ENCODE measurements around the gene LRRC8D. TPM values are rescaled to one million over a fixed set of nuclear protein-coding genes. Genes with fewer than 3 reads are reported as not detected.

Gene LRRC8D
- total RNA-seq, 1 experiment from 2014 or later, result 66.7 TPM

DNA sequence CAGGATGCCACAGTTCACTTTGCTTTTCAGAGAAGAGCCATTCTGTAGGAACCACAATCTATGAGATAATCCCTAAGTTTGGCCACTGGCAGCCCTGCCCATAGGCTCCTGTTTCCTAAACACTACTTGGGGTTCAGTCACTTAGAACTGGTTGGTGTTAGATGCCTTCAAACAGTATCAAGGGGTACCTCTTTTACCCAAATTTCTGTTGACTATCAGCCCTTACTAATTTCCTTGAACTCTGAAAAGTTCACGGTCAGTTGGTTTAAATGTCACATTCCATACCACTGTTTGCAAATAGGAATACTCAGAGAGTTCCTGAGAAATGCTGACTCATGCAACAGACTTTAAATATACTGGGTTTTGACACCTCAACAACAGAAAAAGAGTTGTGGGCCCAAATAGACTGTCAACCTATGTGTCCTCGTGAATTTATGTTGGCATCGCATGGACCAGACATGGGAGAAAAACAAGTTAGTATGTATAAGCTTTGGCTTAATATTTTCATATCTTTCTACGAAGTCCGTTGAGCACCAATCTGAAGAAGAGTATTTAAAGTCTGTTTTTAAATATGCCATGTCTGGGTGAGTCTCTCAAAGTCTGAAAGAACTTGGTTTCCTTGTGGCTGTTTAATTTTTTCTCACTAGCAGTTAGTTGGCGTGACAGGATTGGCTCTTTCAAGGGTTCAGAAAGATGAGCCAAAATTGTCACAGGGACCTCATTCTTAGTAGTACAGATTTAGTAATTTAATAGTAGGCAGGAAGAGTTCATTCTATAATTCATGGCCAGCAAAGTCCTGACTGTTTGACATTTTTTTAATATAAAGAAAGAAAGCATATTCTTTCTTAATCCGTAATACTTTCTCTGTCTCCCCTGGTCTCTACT lies 117.6 kb downstream of the LRRC8D start:
- DNase-seq (ENCODE audit: low read depth), result peak; percentile 81

- no peak for DNase-seq (ENCODE audit: low read depth)
Measured at GRCh38 chr1:89939059-89939570, 118.3 kb downstream of the LRRC8D start.

- no peak for DNase-seq (ENCODE audit: low read depth)
Measured at GRCh38 chr1:89939693-89940438, 119.0 kb downstream of the LRRC8D start.

GRCh38 chr1:89941110-89941766 lies 120.4 kb downstream of the LRRC8D start:
- DNase-seq (ENCODE audit: low read depth), result peak; percentile 47

DNA sequence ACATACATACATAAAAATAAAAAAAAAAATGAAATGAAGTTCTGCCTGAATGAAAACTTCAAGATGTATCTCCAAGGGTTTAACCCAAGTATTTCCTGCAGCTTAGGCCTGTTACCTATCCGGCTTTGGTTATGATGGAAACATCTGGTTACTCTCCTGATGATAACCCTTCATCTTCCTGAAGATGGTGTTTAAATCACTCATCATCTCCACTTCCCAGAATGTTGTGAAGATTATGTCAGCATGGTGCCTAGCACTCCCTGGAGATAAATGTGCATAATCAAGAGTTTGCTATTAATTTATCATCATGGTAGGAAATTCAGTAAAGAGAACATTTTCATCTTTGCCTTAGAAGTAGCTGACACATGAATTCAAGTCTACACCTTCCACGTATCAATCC lies 121.2 kb downstream of the LRRC8D start:
- DNase-seq (ENCODE audit: low read depth), result no peak

DNA sequence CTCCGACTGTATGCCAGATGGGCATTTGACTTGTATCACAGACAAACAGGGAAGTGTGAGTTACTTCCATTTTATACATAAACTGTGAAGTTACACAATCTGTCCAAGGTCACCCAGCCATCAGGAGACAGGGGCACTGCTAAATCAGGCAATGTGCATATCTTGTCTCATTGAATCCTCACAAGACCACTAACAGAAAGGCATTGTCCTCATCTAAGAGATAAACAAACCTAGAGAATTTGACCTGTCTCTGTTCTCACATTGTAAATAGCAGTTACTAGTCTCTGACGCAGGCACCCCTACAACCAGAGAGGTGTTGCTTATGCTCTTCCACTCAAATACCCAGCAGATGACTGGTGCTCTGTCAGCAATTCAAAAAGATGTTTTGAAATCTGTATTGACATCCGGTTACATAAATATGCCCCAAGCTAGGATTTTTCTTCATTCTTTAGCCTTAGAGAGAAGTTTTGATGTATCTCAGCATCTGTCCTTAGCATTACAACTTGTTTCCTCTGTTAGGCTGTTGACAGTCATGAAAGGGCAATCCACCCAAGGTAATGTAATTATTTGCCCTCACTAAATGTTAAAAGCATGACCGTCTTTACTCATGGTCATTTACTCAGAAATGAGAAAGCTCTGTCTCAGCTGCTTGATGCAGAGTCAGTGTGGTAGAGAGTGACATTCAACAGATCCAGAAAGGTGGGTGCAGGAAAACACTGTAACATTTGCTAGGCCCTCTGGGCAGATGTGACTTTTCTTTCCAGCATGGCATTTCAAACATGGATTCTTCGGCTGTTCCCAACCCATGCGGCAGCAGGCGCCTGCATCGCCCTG lies 122.2 kb downstream of the LRRC8D start:
- peak; percentile 58 for DNase-seq (ENCODE audit: low read depth)

GRCh38 chr1:89943846-89944781 lies 123.3 kb downstream of the LRRC8D start:
- DNase-seq (ENCODE audit: low read depth), result no peak

- DNase-seq (ENCODE audit: low read depth), result peak; percentile 91
Measured at GRCh38 chr1:89945852-89946476, 125.1 kb downstream of the LRRC8D start.

DNA sequence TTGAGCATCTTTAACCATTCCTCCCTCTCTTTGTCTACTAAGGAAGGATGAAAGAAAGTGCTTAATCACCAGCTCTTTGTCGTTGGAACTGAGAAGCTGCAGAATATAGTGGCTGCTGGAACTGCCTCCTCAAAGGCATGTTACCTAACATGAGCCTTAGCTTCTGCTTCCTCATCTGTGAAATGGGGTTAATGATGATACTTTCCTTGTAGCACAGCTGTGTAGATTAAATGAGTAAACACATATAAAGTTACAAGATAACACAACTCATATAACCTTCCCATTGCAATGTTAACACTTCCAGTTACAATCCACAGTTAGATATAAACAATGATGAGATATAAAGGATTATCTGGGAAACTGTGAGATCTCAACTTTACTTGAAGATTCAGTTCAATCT lies 125.7 kb downstream of the LRRC8D start:
- DNase-seq (ENCODE audit: low read depth), result no peak

GRCh38 chr1:89948722-89949345 lies 128.0 kb downstream of the LRRC8D start:
- no peak for DNase-seq (ENCODE audit: low read depth)

DNA sequence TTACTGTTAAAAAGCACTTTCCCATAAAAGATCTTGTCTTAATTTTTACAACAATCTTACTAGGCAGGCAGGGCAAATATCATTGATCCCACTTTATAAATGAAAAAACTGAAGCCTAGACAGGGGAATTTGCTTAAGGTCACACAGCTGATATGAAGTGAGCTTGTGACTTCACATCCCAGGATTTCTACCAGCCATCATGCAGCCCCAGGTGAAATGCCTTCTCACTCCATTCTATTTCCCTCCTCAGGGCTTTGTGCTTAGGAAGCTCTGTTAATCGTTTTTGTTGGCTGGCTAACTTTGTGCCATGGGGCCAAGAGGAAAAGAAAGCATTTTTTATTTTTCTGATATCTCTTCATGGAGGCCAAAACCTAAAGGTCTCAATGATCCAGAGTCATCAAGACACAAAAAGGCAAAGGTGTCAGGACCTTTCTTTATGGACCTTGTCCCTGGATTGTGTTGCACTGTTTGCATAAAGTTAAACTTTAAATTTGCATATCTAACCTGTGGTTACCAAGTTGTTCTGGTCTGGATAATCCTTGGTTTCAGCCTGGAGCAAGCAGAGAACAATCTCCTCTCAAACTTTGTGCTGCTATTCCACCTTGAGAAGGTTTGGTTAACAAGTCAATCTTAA lies 129.3 kb downstream of the LRRC8D start:
- DNase-seq (ENCODE audit: low read depth), result no peak

DNA sequence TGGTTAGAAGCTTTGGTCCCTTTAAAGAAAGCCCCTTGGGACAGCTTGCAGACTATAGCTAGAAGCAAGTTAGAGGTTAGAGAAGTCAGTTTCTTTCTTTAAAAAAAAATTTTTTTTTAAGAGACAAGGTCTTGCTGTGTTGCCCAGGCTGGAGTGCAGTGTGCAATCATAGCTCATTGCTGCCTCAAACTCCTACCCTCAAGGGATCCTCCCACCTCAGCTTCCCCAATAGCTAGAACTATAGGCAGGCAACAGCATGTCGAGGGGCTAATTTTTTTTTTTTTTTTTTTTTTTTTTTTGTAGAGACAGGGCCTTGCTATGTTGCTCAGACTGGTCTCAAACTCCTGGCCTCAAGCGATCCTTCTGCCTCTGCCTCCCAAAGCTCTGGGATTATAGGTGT lies 129.9 kb downstream of the LRRC8D start:
- no peak for DNase-seq (ENCODE audit: low read depth)

- DNase-seq (ENCODE audit: low read depth), result peak; percentile 96
Measured at GRCh38 chr1:89951766-89952604, 131.2 kb downstream of the LRRC8D start.

- peak; percentile 44 for DNase-seq (ENCODE audit: low read depth)
Measured at GRCh38 chr1:89952605-89953130, 131.8 kb downstream of the LRRC8D start.

DNA sequence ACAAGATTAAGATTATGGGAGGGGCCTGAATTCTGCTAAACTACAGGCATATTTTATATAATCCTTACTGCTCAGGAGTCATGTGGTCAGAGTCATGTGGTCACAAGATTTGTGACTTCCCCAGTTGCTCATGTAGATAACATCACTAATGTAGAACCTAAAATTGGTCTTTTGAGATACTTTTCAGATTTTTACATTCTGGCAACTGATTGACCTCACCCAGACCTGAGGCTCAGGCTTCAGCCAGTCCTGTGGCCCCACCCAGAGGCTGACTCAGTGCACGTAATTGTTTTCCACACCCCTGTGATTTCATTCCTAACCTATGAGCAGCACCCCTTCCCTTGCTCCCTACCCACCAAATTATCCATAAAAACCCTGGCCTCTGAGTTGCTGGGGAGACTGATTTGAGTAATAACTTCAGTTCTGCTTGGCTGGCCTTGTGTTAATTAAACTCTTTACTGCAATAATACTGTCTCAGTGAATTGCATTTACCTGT lies 132.3 kb downstream of the LRRC8D start:
- peak; percentile 99 for DNase-seq (ENCODE audit: low read depth)

DNA sequence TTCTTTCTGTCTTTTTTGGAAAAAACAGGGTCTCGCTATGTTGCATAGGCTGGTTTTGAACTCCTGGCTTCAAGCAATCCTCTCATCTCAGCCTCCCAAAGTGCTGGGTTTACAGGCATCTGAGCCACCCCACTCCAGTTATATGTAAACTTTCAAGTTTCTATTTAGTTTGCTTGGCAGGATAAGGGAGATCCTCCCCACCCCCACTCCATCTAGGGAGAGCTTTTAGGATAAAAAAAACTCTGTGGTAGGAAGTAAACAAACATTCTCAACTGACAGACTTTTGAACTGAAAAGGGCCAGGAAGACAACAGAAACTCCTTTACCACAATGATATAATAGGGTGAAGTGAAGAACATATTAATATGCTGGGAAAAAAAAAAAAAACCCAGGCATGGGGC lies 133.1 kb downstream of the LRRC8D start:
- DNase-seq (ENCODE audit: low read depth), result peak; percentile 79

DNA sequence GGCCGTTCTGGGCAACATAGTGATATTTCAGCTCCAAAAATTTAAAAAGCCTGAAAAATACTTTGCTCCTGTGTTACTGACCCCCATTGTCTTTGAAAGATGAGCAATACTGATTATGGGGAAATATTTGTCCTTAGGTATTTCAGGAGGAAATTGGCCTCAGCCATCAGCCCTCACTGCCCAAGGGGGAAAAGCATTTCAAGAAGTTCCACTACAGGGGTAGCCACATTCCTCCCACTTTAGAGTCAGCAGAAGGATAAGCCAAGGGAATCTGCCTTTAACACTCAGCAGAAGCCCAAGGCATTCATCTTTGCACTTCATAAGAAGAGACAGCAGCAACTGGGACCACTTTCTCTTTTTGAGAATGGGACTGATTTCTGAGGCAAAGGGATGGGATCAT lies 133.6 kb downstream of the LRRC8D start:
- peak; percentile 49 for DNase-seq (ENCODE audit: low read depth)
